Measurements from ENCODE around the gene PSMC3IP. TPM values are rescaled to one million over a fixed set of nuclear protein-coding genes. Genes with fewer than 3 reads are reported as not detected.

Gene PSMC3IP
- total and polyA plus RNA-seq, 2 of the 4 experiments (the other 2 are of a cell fraction), result 5.6 to 9.8 TPM

- TF ChIP-seq RAD21 (IDR thresholded peaks at IDR 0.05; ENCODE audit: low read length), result no peak
These were observed 34.1 kb downstream of the PSMC3IP start (continued) for GRCh38 chr17:42543190-42544079.

DNA sequence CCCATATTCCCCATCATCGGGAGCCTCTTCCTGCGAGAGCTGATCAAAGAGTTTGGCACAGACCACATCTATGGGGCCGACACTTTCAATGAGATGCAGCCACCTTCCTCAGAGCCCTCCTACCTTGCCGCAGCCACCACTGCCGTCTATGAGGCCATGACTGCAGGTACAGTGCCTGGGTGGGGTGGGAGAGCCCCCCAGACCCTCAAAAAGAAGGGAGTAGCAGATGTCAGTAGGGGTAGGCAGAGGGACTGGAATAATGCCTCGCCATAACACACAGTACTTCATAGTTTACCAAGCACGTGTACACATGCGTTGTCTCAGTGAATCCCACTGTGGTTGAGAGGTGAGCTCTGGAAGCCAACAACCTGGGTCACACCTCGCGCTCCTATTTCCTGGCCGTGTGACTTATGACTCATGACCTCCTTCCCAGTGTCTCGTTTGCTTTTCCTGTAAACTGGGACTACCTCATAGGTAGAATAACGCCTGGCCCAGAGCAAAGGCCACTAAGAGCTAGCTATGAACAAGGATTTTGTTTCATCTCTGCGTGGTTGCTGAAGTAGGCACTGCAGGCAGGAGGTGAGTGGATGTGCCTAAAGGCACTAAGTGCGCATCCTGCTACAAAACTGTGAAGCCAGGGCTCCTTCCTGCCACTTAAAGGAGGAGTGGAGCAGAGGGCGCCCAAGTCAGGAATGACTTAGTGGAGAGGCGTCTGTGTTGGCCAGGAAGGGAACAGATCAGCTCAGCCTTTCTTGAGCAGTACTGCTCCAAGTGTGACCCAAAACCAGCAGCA, 36.3 kb downstream of the PSMC3IP start:
- Histone ChIP-seq H2BK15ac (ENCODE audit: low read depth, low read length) (no peak overlapping the region), H3K27me3 (ENCODE audit: control insufficient read depth, insufficient read depth, low read length) (no peaks in the 10 kb centered on the region), H3K79me1 (ENCODE audit: low read depth in 1 of 2, low read length in 2 of 2) (peaks cover 15 to 29% of the 10 kb centered on the region in 2 experiments), H2BK5ac (ENCODE audit: low read depth, low read length, poor library complexity, severe bottlenecking) (no peak overlapping the region), H2AK5ac (ENCODE audit: low read depth, low read length) (no peak overlapping the region), H3K9me3 (ENCODE audit: control insufficient read depth, insufficient read depth, low read length) (no peaks in the 10 kb centered on the region), H3K14ac (replicated peaks; ENCODE audit: low read depth, low read length) (no peak overlapping the region), H4K91ac (ENCODE audit: insufficient read depth, low read depth, low read length) (no peak overlapping the region), H4K8ac (ENCODE audit: low read depth in 2 of 2, low read length in 2 of 2) (no peak overlapping the region), H3K9me1 (ENCODE audit: insufficient read depth, low read length) (peaks cover 22% of the 10 kb centered on the region), H3K4me1 (ENCODE audit: control insufficient read depth, insufficient read depth, low read length) (peaks cover 7% of the 10 kb centered on the region), H4K5ac (ENCODE audit: low read depth, low read length) (no peak overlapping the region), H3K4me3 (ENCODE audit: insufficient read depth, low read depth, low read length) (no peak overlapping the region), H2BK20ac (ENCODE audit: low read depth, low read length) (no peak overlapping the region), H2AFZ (replicated peaks; ENCODE audit: low read length, poor library complexity) (peak overlapping the region; percentile 27), H2AK9ac (replicated peaks; ENCODE audit: low read depth, low read length, poor library complexity) (no peak overlapping the region), H3K23ac (ENCODE audit: low read depth, low read length) (no peak overlapping the region), H3K56ac (ENCODE audit: extremely low read depth, insufficient read depth, low read length) (no peak overlapping the region), H4K20me1 (ENCODE audit: insufficient read depth, low read length) (peaks cover 9% of the 10 kb centered on the region; the same call in 1 of the 2 replicates), H3K4me2 (ENCODE audit: low read depth, low read length) (no peak overlapping the region), H3K27ac (ENCODE audit: insufficient read depth, low read length) (no peak overlapping the region), H3K9ac (ENCODE audit: low read depth, low read length) (no peak overlapping the region), H2BK120ac (ENCODE audit: low read depth, low read length) (no peak overlapping the region), H3K36me3 (ENCODE audit: control insufficient read depth, insufficient read depth, low read length) (peaks cover 48% of the 10 kb centered on the region), H3K4ac (ENCODE audit: low read depth, low read length) (no peak overlapping the region), H3K18ac (ENCODE audit: low read depth, low read length) (no peak overlapping the region)
- intact Hi-C loops (cut with micrococcal nuclease) (no loop called here), in situ Hi-C loops (cut with MboI; ENCODE audit: low sequenced_read_pairs) (no loop called here), dilution Hi-C loops (cut with HindIII; ENCODE audit: low sequenced_read_pairs, unreplicated experiment) (no loop called here)
- DNase-seq (no peak), ATAC-seq (ENCODE audit: low read depth) (no peak)
- BruUV-seq (replicated peaks), result no TSS peak
- POLR2A ChIA-PET (ENCODE audit: unreplicated experiment), result no interaction called here
- 80% methylated on average over 5 of the region's 17 CpGs; no CpG with 5 or more reads in 1 of the 2 experiments for WGBS, 2 experiments (ENCODE audit: extremely low coverage in 2 of 2, insufficient read length in 1 of 2)
- TF ChIP-seq RAD21 (IDR thresholded peaks at IDR 0.05; ENCODE audit: low read length) (no peak), BHLHE40 (IDR thresholded peaks at IDR 0.05; ENCODE audit: low read depth, low read length) (no peak), MXI1 (IDR thresholded peaks at IDR 0.05; ENCODE audit: borderline replicate concordance, low read depth, low read length) (no peak), RCOR1 (IDR thresholded peaks at IDR 0.05; ENCODE audit: insufficient replicate concordance, low read length) (no peak), ELK1 (IDR thresholded peaks at IDR 0.05; ENCODE audit: borderline replicate concordance, low read depth, low read length) (no peak), CEBPB (IDR thresholded peaks at IDR 0.05; ENCODE audit: low read depth, low read length) (no peak), FOS (IDR thresholded peaks at IDR 0.05; ENCODE audit: low read depth, low read length) (no peak), NFE2L2 (IDR thresholded peaks at IDR 0.05; ENCODE audit: low read depth, low read length) (no peak), CHD1 (IDR thresholded peaks at IDR 0.05; ENCODE audit: low read depth, low read length) (no peak)
- TF ChIP-seq, protein P1, sequence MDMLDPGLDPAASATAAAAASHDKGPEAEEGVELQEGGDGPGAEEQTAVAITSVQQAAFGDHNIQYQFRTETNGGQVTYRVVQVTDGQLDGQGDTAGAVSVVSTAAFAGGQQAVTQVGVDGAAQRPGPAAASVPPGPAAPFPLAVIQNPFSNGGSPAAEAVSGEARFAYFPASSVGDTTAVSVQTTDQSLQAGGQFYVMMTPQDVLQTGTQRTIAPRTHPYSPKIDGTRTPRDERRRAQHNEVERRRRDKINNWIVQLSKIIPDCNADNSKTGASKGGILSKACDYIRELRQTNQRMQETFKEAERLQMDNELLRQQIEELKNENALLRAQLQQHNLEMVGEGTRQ (IDR thresholded peaks at IDR 0.05; ENCODE audit: low read depth, low read length), result no peak
- CTCF ChIA-PET, result interaction anchor here (0.6 to 0.7 kb wide), 2 partner anchors 10 to 106 kb away, joined by 3 read pairs; no protein-coding TSS in a partner anchor
